K562 (cell line): ENCODE results near the gene USP37. TPM values are rescaled to one million over a fixed set of nuclear protein-coding genes. Genes with fewer than 3 reads are reported as not detected.

Experiments used
- ATF1 ChIP-seq, 2 experiments: fragments of 450-650 bp in 1 of 2; IDR thresholded peaks; 2 replicates each; pipeline ENCODE4 v1.6.1; 2016; ENCODE audit warnings: missing compliant biosample characterization in 1 of 2, missing genetic modification characterization in 1 of 2
- BRD4 ChIP-seq: fragments of 200-600 bp; sonication (generic); IDR thresholded peaks from 2 replicates; pipeline ENCODE4 v1.6.1; 2017; ENCODE audit warnings: inconsistent platforms
- NCOA6 ChIP-seq: fragments of 450-650 bp; IDR thresholded peaks from 2 replicates; pipeline ENCODE4 v1.6.1; 2017; ENCODE audit warnings: mild to moderate bottlenecking
- NFIC ChIP-seq: fragments of 450-650 bp; IDR thresholded peaks from 2 replicates; pipeline ENCODE4 v1.6.1; 2017; ENCODE audit warnings: mild to moderate bottlenecking, inconsistent platforms
- POLR3G ChIP-seq: IDR thresholded peaks from 2 replicates; pipeline ENCODE4 v1.6.1; 2011; ENCODE audit not compliant: insufficient read length, insufficient replicate concordance; ENCODE audit errors: extremely low read depth
- SIRT6 ChIP-seq: IDR thresholded peaks from one replicate; pipeline ENCODE4 v1.6.1; 2012; ENCODE audit warnings: low read depth, mild to moderate bottlenecking, control low read depth, inconsistent platforms, low read length, moderate library complexity
- SMARCA5 ChIP-seq: fragments of 450-650 bp; IDR thresholded peaks from 2 replicates; pipeline ENCODE4 v1.6.1; 2016
- ZNF586 ChIP-seq: fragments of 450-650 bp; formaldehyde crosslinking; conservative IDR thresholded peaks from 2 replicates; pipeline ENCODE4 v1.4.0; 2020; ENCODE audit warnings: mild to moderate bottlenecking, moderate library complexity
- polyA plus RNA-seq, 8 experiments: library from polyadenylated mRNA; depleted of rRNA in 4 of 8; stranded (reverse) in 5 of 8; unstranded in 3 of 8; fragments of >200 nt; fragmentation: Nextera tagmentation in 2 of 8; fragmentation: Illumina TruSeq in 1 of 8; extraction: Ambion mirVana in 2 of 8; extraction: Trizol in 1 of 8; gene quantifications; 2 replicates each; pipeline versions ENCODE4 v1.2.1 to v1.2.3, GENCODE V29; 2011 to 2014; ENCODE audit warnings: inconsistent platforms in 1 of 8, missing spikeins in 1 of 8
- total RNA-seq, 7 experiments: library from RNA; depleted of rRNA in 6 of 7; stranded (reverse); fragments of >200 nt in 6 of 7; fragmentation: Illumina TruSeq in 2 of 7; extraction: Trizol in 2 of 7; gene quantifications; 2 replicates each; pipeline versions ENCODE4 v1.2.1 to v1.2.3, GENCODE V29; 2011 to 2021; ENCODE audit warnings: low replicate concordance in 1 of 7
- TF ChIP-seq, protein P1 (sequence below), 2 experiments: fragments of 450-650 bp; conservative IDR thresholded peaks; 2 replicates each; pipeline ENCODE4 v1.6.1; 2017; ENCODE audit warnings: mild to moderate bottlenecking in 2 of 2, moderate library complexity in 2 of 2
- TF ChIP-seq, protein P2 (sequence below): fragments of 250-450 bp; sonication (Bioruptor Pico); IDR thresholded peaks from 2 replicates; pipeline ENCODE4 v1.4.0; 2020; ENCODE audit warnings: mild to moderate bottlenecking, moderate library complexity, borderline replicate concordance
- TF ChIP-seq, protein P3 (sequence below): sonication (generic); formaldehyde crosslinking; IDR thresholded peaks from 2 replicates; pipeline ENCODE4 v1.9.0; 2022; ENCODE audit warnings: mild to moderate bottlenecking, missing genetic modification reagents

USP37 gene
- total and polyA plus RNA-seq, 9 of the 15 experiments (the other 6 are each of a cell fraction or from before 2014, with no cell fraction given): 2.0 to 14.2 (median 8.5) TPM

DNA sequence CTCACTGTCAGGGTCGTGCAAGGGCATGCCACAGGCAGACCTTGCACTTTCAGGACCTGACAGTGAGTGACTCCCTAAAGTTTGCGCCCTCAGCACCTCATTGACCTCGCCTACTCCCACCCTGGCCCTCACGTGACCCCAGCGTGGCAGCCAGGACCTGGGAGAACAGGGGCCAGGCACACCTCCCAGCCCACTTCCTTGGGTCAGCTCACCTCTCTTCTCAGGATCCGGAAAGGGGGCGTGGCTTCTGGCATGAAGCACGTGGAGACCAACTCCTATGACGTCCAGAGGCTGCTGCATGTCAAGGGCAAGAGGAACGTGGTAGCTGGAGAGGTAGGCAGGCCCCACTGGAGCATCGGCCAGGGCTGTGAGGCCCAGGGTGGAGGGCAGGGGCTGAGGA is 140.4 kb downstream of the USP37 start (continued):
- TF ChIP-seq ATF1 (CRISPR knock-in tag; IDR thresholded peaks at IDR 0.05) (no peak), ATF1 (tag; IDR thresholded peaks at IDR 0.05) (no peak), SIRT6 (no peak), BRD4 (no peak), SMARCA5 (no peak), ZNF586 (CRISPR knock-in tag) (no peak), NCOA6 (no peak), NFIC (no peak), POLR3G (no peak)
- TF ChIP-seq, protein P1, sequence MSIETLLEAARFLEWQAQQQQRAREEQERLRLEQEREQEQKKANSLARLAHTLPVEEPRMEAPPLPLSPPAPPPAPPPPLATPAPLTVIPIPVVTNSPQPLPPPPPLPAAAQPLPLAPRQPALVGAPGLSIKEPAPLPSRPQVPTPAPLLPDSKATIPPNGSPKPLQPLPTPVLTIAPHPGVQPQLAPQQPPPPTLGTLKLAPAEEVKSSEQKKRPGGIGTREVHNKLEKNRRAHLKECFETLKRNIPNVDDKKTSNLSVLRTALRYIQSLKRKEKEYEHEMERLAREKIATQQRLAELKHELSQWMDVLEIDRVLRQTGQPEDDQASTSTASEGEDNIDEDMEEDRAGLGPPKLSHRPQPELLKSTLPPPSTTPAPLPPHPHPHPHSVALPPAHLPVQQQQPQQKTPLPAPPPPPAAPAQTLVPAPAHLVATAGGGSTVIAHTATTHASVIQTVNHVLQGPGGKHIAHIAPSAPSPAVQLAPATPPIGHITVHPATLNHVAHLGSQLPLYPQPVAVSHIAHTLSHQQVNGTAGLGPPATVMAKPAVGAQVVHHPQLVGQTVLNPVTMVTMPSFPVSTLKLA (conservative IDR thresholded peaks at IDR 0.05): peak in 1 of 2 experiments; percentile 48; a peak in 2 of 4 replicates
- TF ChIP-seq, protein P2, sequence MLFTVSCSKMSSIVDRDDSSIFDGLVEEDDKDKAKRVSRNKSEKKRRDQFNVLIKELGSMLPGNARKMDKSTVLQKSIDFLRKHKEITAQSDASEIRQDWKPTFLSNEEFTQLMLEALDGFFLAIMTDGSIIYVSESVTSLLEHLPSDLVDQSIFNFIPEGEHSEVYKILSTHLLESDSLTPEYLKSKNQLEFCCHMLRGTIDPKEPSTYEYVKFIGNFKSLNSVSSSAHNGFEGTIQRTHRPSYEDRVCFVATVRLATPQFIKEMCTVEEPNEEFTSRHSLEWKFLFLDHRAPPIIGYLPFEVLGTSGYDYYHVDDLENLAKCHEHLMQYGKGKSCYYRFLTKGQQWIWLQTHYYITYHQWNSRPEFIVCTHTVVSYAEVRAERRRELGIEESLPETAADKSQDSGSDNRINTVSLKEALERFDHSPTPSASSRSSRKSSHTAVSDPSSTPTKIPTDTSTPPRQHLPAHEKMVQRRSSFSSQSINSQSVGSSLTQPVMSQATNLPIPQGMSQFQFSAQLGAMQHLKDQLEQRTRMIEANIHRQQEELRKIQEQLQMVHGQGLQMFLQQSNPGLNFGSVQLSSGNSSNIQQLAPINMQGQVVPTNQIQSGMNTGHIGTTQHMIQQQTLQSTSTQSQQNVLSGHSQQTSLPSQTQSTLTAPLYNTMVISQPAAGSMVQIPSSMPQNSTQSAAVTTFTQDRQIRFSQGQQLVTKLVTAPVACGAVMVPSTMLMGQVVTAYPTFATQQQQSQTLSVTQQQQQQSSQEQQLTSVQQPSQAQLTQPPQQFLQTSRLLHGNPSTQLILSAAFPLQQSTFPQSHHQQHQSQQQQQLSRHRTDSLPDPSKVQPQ: no peak
- TF ChIP-seq, protein P3, sequence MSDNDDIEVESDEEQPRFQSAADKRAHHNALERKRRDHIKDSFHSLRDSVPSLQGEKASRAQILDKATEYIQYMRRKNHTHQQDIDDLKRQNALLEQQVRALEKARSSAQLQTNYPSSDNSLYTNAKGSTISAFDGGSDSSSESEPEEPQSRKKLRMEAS (CRISPR knock-in tag): peak; percentile 75
